ENCODE measurements around the gene MED10. TPM values are rescaled to one million over a fixed set of nuclear protein-coding genes. Genes with fewer than 3 reads are reported as not detected.
A peak's percentile ranks its signal among the peaks of the same experiment; 100 is the strongest.

MED10 gene
- total RNA-seq, 6 experiments from 2014 or later = 41.1 to 48.1 (median 45.9) TPM

DNA sequence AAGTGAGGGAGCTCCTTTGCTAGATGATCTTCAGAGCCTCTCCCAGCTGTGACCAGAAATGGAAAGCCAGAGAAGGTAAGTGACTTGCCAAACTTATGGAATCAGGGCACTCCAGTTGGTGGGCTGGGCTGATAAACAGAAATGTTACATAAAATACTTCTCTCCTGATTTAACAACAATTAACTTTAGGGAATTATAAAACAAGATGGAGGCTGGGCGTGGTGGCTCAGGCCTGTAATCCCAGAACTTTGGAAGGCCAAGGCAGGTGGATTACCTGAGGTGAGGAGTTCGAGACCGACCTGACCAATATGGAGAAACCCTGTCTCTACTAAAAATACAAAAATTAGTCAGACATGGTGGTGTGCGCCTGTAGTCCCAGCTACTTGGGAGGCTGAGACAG is 899 bp upstream of the MED10 start:
- Mint-ChIP-seq H3K27ac (no peak overlapping the region; the same call in 1 of the 2 replicates), H3K4me1 (ENCODE audit: low read depth) (peaks cover 19% of the 10 kb centered on the region), H3K36me3 (ENCODE audit: low read depth) (peaks cover 34% of the 10 kb centered on the region), H3K27me3 (ENCODE audit: insufficient read depth) (no peaks in the 10 kb centered on the region; the same call in 1 of the 2 replicates), H3K9me3 (no peaks in the 10 kb centered on the region), H3K4me3 (peak overlapping the region; percentile 100)
- TF ChIP-seq, protein P1, sequence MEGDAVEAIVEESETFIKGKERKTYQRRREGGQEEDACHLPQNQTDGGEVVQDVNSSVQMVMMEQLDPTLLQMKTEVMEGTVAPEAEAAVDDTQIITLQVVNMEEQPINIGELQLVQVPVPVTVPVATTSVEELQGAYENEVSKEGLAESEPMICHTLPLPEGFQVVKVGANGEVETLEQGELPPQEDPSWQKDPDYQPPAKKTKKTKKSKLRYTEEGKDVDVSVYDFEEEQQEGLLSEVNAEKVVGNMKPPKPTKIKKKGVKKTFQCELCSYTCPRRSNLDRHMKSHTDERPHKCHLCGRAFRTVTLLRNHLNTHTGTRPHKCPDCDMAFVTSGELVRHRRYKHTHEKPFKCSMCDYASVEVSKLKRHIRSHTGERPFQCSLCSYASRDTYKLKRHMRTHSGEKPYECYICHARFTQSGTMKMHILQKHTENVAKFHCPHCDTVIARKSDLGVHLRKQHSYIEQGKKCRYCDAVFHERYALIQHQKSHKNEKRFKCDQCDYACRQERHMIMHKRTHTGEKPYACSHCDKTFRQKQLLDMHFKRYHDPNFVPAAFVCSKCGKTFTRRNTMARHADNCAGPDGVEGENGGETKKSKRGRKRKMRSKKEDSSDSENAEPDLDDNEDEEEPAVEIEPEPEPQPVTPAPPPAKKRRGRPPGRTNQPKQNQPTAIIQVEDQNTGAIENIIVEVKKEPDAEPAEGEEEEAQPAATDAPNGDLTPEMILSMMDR (IDR thresholded peaks at IDR 0.05) = no peak
- DNase-seq = no peak

DNA sequence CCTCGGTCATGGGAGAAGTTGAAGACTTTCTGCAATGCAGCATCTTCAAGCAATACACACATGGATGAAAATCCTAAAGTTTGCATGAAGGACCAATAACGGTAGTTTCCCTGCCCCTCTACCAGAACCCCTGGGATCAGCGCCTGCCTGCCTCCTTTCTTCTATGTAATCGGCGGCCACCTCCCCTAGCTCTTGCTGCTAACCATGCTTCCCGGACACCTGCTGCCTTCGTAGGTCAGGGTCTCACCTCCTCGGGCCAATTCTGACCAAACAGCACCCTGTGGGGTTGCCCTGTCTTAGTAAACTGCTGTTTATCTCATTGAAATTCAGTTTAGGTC is 388 bp upstream of the MED10 start:
- no peaks in the 10 kb centered on the region; the same call in 1 of the 2 replicates for H3K27me3 Mint-ChIP-seq (ENCODE audit: insufficient read depth)
- peaks cover 19% of the 10 kb centered on the region for H3K4me1 Mint-ChIP-seq (ENCODE audit: low read depth)
- peak overlapping the region; percentile 98 for H3K27ac Mint-ChIP-seq
- peaks cover 39% of the 10 kb centered on the region for H3K36me3 Mint-ChIP-seq (ENCODE audit: low read depth)
- H3K4me3 Mint-ChIP-seq = peak overlapping the region; percentile 100
- no peaks in the 10 kb centered on the region for H3K9me3 Mint-ChIP-seq
- TF ChIP-seq, protein P1 (IDR thresholded peaks at IDR 0.05) = no peak
- no peak for DNase-seq

DNA sequence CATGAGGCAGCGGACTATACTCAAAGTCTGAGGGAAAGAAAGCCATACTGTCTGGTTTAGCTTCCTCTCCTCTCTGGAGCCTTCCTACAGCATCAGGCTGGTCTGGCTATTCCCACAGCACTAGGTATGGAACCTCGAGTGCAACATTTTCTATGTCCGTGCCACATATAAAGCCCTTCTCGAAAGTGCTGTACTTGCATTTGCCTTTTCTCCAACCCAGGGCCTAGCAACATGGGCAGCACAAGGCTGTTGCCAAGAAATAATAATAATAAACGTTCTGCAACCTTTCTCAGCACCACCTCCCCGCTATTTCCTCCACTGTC is 804 bp downstream of the MED10 start:
- H3K36me3 Mint-ChIP-seq (ENCODE audit: low read depth) = peaks cover 51% of the 10 kb centered on the region
- DNase-seq = no peak
- peak overlapping the region; percentile 100 for H3K4me3 Mint-ChIP-seq
- peak overlapping the region; percentile 98 for H3K27ac Mint-ChIP-seq
- H3K9me3 Mint-ChIP-seq = no peaks in the 10 kb centered on the region
- H3K4me1 Mint-ChIP-seq (ENCODE audit: low read depth) = peaks cover 19% of the 10 kb centered on the region
- H3K27me3 Mint-ChIP-seq (ENCODE audit: insufficient read depth) = no peaks in the 10 kb centered on the region; the same call in 1 of the 2 replicates
- TF ChIP-seq, protein P1 (IDR thresholded peaks at IDR 0.05) = no peak

DNA sequence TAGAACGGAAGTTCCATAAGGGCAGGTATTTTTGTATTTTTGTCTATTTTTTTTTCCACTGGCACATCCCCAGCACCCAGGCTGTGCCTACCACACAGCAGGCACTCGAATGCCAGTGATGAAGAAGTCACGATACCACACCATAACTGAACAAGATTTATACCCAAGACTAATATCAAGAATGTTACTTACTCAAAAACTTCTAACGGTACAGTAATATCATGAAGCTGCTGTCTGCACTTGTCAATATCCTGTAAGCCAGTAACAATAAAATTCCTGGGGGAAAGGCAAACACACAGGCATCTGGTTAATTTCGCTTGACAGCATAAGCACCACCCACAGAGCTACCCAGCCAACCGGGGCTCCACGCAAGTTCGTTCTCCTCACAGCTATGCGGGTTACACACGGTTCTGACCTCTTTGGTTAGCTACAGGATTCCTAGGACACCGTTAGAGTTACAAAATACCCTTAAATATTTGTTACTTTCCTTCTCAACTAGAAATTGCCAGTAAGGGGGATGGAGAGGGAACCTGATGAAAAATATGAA is 1.3 kb downstream of the MED10 start:
- peaks cover 55% of the 10 kb centered on the region for H3K36me3 Mint-ChIP-seq (ENCODE audit: low read depth)
- peak overlapping the region; percentile 100 for H3K4me3 Mint-ChIP-seq
- DNase-seq = no peak
- no peaks in the 10 kb centered on the region for H3K9me3 Mint-ChIP-seq
- H3K4me1 Mint-ChIP-seq (ENCODE audit: low read depth) = peaks cover 19% of the 10 kb centered on the region
- H3K27ac Mint-ChIP-seq = peak overlapping the region; percentile 98
- TF ChIP-seq, protein P1 (IDR thresholded peaks at IDR 0.05) = no peak
- H3K27me3 Mint-ChIP-seq (ENCODE audit: insufficient read depth) = no peaks in the 10 kb centered on the region; the same call in 1 of the 2 replicates

DNA sequence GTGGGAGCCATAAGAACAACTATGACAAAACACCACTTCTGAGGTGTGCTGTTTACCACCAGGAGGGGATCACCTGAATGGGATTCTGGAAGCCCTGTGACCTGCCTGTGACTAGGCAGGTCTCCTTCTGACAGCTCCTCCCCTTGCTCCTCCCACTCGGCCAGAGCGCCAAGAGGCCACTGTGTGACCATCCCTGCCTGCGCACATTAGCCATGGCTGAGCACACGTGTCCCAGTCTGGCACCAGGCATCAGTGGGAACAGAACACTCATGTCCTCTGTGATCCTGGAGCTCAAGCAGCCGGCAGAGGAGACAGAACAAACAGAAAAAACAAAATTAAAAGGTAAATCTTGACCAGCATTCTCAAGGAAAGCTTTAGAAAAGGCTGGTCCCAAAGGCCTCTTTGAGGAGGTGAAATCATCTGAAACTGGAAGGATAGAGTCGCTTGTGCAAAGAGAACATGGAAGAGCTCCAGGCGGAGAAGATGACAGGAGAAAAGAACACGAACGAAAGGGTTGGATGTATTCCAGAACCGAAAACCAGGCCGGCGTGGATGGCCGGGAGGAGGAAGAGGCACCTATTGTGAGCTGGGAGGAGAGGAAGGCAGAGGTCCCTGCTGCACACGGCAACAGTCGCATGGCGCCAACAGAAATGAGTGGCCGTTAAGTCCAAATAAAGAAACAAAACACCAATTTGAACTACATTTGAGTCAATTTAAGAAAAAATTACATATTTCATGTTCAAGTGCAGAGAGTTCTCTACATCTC is 5.1 kb downstream of the MED10 start:
- Mint-ChIP-seq H3K9me3 (no peaks in the 10 kb centered on the region), H3K27me3 (ENCODE audit: insufficient read depth) (no peaks in the 10 kb centered on the region; the same call in 1 of the 2 replicates), H3K4me1 (ENCODE audit: low read depth) (peaks cover 11% of the 10 kb centered on the region), H3K36me3 (ENCODE audit: low read depth) (peaks cover 59% of the 10 kb centered on the region), H3K4me3 (no peak overlapping the region), H3K27ac (no peak overlapping the region)
- DNase-seq = no peak
- TF ChIP-seq, protein P1 (IDR thresholded peaks at IDR 0.05) = no peak
